Smooth muscle cell (in vitro differentiated cells): Measurements from ENCODE around the gene RNF215. TPM values are rescaled to one million over a fixed set of nuclear protein-coding genes. Genes with fewer than 3 reads are reported as not detected.

Source experiments
- DNase-seq: peaks from one replicate; lab custom pipeline; 2025; ENCODE audit not compliant: unreplicated experiment; lab: John Stamatoyannopoulos, UW
- H2AFZ ChIP-seq: fragments of 200-600 bp; sonication (generic); 2 replicates; pipeline ENCODE4 v1.6.0; 2016; ENCODE audit warnings: antibody characterized with exemption, low read depth, mild to moderate bottlenecking
- H3F3A ChIP-seq: fragments of 200-600 bp; sonication (generic); 2 replicates; pipeline ENCODE4 v1.6.0; 2017; ENCODE audit warnings: antibody characterized with exemption, low read depth
- H3K27ac ChIP-seq: fragments of 200-600 bp; sonication (generic); 2 replicates; pipeline ENCODE4 v1.5.1; 2016; ENCODE audit warnings: low read depth, mild to moderate bottlenecking
- H3K27me3 ChIP-seq: fragments of 200-600 bp; sonication (generic); 2 replicates; pipeline ENCODE4 v1.6.1; 2016; ENCODE audit warnings: low read depth, mild to moderate bottlenecking
- H3K36me3 ChIP-seq: fragments of 200-600 bp; sonication (generic); 2 replicates; pipeline ENCODE4 v1.5.1; 2016; ENCODE audit warnings: low read depth
- H3K4me1 ChIP-seq: fragments of 200-600 bp; sonication (generic); 2 replicates; pipeline ENCODE4 v1.5.1; 2016; ENCODE audit warnings: low read depth
- H3K4me2 ChIP-seq: fragments of 200-600 bp; sonication (generic); 2 replicates; pipeline ENCODE4 v1.6.0; 2016; ENCODE audit warnings: mild to moderate bottlenecking
- H3K4me3 ChIP-seq: fragments of 200-600 bp; sonication (generic); 2 replicates; pipeline ENCODE4 v1.5.1; 2016; ENCODE audit warnings: mild to moderate bottlenecking
- H3K79me2 ChIP-seq: fragments of 200-600 bp; sonication (generic); 2 replicates; pipeline ENCODE4 v1.6.0; 2016; ENCODE audit warnings: low read depth, mild to moderate bottlenecking
- H3K9ac ChIP-seq: fragments of 200-600 bp; sonication (generic); 2 replicates; pipeline ENCODE4 v1.6.0; 2016; ENCODE audit warnings: low read depth
- H3K9me3 ChIP-seq: fragments of 200-600 bp; sonication (generic); replicated peaks from 2 replicates; pipeline ENCODE4 v1.5.1; 2016; ENCODE audit warnings: low read depth
- H4K20me1 ChIP-seq: fragments of 200-600 bp; sonication (generic); 2 replicates; pipeline ENCODE4 v1.6.0; 2016; ENCODE audit warnings: low read depth
- WGBS: methylation state at CpG from one replicate; pipeline ENCODE4 v1.1.7; 2016; ENCODE audit warnings: low lambda C conversion rate; 5-methylcytosine and 5-hydroxymethylcytosine counted together
- polyA plus RNA-seq: library from polyadenylated mRNA; unstranded; fragments of >200 nt; fragmentation: Nextera tagmentation; extraction: Ambion mirVana; gene quantifications from 2 replicates; pipeline ENCODE4 v1.2.1, GENCODE V29; 2016
- total RNA-seq: library from RNA; depleted of rRNA; stranded (reverse); fragments of >200 nt; gene quantifications from 2 replicates; pipeline ENCODE4 v1.2.3, GENCODE V29; 2014
- TF ChIP-seq, protein P1 (sequence below): fragments of 200-600 bp; sonication (generic); IDR thresholded peaks from 2 replicates; pipeline ENCODE4 v1.5.1; 2017; ENCODE audit warnings: borderline replicate concordance, mild to moderate bottlenecking, antibody characterized with exemption; ENCODE audit not compliant: insufficient read depth, poor library complexity, severe bottlenecking

The RNF215 gene
- total and polyA plus RNA-seq, 2 experiments from 2014 or later: 5.9 to 11.6 TPM

DNA sequence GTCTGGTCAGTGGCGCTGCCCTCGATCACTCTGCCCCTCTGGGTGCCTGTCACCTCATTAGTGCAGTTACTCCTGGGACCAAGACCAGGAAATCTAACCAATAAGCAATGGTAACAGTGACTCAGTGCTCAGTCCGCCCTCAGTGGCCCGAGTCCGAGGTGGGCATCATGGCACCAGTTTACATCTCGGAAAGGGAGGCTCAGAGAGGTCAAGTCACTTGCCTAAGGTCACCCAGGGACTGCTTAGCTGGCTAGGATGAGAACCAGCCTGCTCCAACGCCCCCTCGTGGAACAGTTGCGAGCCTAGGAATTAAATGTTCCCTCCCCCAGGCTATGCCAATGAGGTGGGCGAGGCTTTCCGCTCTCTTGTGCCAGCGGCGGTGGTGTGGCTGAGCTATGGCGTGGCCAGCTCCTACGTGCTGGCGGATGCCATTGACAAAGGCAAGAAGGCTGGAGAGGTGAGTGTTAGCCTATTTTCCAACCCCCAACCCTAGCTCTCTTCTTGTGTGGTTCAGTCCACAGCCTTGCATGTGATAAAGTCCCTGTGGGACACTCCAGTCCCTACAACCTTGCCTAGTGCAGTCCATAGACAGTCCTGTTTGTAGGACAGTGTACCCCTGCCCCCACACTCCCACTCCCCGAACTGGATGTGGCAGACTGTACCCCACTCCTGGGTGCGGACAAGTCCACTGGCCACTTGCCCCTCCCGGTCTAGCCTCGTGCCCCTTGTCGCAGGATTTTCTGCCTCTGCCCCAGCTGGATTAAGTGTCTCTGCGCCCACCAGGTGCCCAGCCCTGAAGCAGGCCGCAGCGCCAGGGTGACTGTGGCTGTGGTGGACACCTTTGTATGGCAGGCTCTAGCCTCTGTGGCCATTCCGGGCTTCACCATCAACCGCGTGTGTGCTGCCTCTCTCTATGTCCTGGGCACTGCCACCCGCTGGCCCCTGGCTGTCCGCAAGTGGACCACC lies 39.5 kb upstream of the RNF215 start:
- H3K36me3 ChIP-seq: no peaks in the 10 kb centered on the region

DNA sequence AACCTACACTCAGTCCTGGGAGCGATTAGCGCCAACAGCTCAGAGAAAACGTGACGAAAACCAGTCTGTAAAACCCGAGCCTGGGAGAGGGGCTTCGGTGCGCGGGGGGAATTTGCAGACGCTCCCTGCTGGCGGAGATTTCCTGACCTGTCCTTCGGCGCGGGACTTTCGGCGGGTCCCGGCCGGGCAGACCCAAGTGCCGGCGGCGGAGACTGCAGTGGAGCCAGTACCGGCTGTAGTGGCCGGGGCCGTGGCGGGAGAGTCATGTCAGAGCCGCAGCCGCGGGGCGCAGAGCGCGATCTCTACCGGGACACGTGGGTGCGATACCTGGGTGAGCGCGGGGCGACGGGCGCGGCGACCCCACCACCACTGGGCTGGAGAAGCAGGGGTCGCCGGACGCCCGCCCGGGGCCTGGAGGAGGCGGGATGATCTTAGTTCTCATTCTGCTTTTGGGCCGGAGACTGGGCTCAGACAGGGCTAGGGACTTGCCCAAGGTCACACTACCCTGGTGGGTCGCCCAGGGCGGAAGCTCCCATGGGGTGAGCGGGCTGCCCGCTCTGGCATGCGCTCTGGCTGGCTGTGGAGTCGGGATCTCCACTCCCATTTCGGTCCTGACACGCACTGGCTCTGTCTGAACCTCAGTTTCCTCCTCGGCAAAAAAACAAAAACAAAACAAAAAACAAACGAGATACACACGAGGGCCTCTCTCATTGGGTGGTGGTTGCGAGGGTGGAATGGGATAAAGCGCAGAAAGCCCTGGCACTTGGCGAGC lies 38.6 kb upstream of the RNF215 start, which contains the start of gene MTFP1:
Gene MTFP1, plus strand, starts transcription at position 153 of the 772 bp plus-strand sequence. Its CDS starts 112 bp downstream, at position 265.
- peaks cover 21% of the 10 kb centered on the region for H3K4me1 ChIP-seq
- DNase-seq: peak; percentile 40
- peak within 1 kb of the TSS; percentile 57 for H3K4me3 ChIP-seq
- H3F3A ChIP-seq: peaks cover 20% of the 10 kb centered on the region
- WGBS: 2% methylated on average over 61 of the region's 61 CpGs
- no peaks in the 10 kb centered on the region for H3K9me3 ChIP-seq
- peak within 1 kb of the TSS; percentile 16 for H3K9ac ChIP-seq
- H3K27ac ChIP-seq: peak within 1 kb of the TSS; percentile 98
- H2AFZ ChIP-seq: peak within 1 kb of the TSS; percentile 53
- H4K20me1 ChIP-seq: no peaks in the 10 kb centered on the region
- no peaks in the 10 kb centered on the region for H3K36me3 ChIP-seq
- peak within 1 kb of the TSS; percentile 87 for H3K4me2 ChIP-seq
- H3K27me3 ChIP-seq: no peaks in the 10 kb centered on the region
- TF ChIP-seq, protein P1, sequence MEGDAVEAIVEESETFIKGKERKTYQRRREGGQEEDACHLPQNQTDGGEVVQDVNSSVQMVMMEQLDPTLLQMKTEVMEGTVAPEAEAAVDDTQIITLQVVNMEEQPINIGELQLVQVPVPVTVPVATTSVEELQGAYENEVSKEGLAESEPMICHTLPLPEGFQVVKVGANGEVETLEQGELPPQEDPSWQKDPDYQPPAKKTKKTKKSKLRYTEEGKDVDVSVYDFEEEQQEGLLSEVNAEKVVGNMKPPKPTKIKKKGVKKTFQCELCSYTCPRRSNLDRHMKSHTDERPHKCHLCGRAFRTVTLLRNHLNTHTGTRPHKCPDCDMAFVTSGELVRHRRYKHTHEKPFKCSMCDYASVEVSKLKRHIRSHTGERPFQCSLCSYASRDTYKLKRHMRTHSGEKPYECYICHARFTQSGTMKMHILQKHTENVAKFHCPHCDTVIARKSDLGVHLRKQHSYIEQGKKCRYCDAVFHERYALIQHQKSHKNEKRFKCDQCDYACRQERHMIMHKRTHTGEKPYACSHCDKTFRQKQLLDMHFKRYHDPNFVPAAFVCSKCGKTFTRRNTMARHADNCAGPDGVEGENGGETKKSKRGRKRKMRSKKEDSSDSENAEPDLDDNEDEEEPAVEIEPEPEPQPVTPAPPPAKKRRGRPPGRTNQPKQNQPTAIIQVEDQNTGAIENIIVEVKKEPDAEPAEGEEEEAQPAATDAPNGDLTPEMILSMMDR: no peak
- no peaks in the 10 kb centered on the region for H3K79me2 ChIP-seq

More for the DNA sequence above, 39.5 kb upstream of the RNF215 start:
- TF ChIP-seq, protein P1: peak; percentile 58
- peaks cover 13% of the 10 kb centered on the region for H3K4me1 ChIP-seq
- no peaks in the 10 kb centered on the region for H4K20me1 ChIP-seq
- H3K27ac ChIP-seq: peak overlapping the region; percentile 98
- H3F3A ChIP-seq: peaks cover 16% of the 10 kb centered on the region
- H3K9me3 ChIP-seq: no peaks in the 10 kb centered on the region
- peak overlapping the region; percentile 57 for H3K4me3 ChIP-seq
- H3K9ac ChIP-seq: peak overlapping the region; percentile 16
- WGBS: 56% methylated on average over 29 of the region's 29 CpGs
- no peaks in the 10 kb centered on the region for H3K79me2 ChIP-seq
- peak overlapping the region; percentile 87 for H3K4me2 ChIP-seq
- no peaks in the 10 kb centered on the region for H3K27me3 ChIP-seq
- DNase-seq: peak; percentile 36
- no peak overlapping the region for H2AFZ ChIP-seq

DNA sequence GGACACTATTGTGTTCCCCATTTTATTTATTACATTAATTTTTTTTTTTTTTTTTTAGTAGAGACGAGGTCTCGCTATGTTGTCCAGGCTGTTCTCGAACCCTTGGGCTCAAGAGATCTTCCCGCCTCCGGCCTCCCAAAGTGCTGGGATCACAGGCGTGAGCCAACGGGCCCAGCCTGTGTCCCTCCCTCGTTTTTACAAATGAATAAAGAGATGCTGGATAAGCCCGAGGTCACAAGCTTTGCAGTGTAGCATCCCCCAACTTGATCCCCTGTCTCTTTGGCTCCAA lies 38.1 kb upstream of the RNF215 start:
- H2AFZ ChIP-seq: peak overlapping the region; percentile 53
- peaks cover 23% of the 10 kb centered on the region for H3K4me1 ChIP-seq
- peak overlapping the region; percentile 57 for H3K4me3 ChIP-seq
- peak overlapping the region; percentile 16 for H3K9ac ChIP-seq
- peak overlapping the region; percentile 98 for H3K27ac ChIP-seq
- no peaks in the 10 kb centered on the region for H3K36me3 ChIP-seq
- TF ChIP-seq, protein P1: no peak
- H3K79me2 ChIP-seq: no peaks in the 10 kb centered on the region
- H3F3A ChIP-seq: peaks cover 20% of the 10 kb centered on the region
- no peaks in the 10 kb centered on the region for H4K20me1 ChIP-seq
- no peaks in the 10 kb centered on the region for H3K27me3 ChIP-seq
- no peak for DNase-seq
- no peaks in the 10 kb centered on the region for H3K9me3 ChIP-seq
- H3K4me2 ChIP-seq: peak overlapping the region; percentile 87
- WGBS: 14% methylated on average over 9 of the region's 9 CpGs
